ENCODE measurements around the gene FBN3.
"Not testable (repeated sequence)": the region's sequence is repeated elsewhere in the genome, so short reads cannot be mapped to it uniquely, and the experiment has no call there.

The FBN3 gene

DNA sequence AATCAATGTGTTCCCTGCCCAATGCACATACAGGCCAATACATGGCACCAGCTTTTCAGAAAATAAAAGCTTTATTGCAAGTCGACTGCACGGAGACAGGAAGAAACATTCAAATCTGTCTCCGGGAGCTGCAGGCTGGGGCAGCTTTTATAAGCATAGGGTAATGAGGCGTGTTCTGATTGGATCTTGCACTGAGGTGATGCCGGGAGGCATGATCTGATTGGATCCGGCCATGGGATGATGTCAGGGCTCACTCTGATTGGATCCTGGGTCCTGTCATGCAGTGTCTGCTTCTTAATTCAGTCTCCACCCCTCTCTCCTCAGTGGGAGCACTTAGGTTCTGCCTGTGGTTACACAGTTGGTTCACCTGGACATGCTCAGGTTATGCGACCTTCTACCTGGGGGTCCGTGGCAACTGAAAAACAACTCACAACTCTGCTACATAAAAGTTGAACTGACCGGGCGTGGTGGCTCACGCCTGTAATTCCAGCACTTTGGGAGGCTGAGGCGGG lies 11.8 kb upstream of the FBN3 start:
- TF ChIP-seq, protein P1, sequence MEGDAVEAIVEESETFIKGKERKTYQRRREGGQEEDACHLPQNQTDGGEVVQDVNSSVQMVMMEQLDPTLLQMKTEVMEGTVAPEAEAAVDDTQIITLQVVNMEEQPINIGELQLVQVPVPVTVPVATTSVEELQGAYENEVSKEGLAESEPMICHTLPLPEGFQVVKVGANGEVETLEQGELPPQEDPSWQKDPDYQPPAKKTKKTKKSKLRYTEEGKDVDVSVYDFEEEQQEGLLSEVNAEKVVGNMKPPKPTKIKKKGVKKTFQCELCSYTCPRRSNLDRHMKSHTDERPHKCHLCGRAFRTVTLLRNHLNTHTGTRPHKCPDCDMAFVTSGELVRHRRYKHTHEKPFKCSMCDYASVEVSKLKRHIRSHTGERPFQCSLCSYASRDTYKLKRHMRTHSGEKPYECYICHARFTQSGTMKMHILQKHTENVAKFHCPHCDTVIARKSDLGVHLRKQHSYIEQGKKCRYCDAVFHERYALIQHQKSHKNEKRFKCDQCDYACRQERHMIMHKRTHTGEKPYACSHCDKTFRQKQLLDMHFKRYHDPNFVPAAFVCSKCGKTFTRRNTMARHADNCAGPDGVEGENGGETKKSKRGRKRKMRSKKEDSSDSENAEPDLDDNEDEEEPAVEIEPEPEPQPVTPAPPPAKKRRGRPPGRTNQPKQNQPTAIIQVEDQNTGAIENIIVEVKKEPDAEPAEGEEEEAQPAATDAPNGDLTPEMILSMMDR (IDR thresholded peaks at IDR 0.05; ENCODE audit: insufficient read depth, low read length, poor library complexity, severe bottlenecking): no peak
- no peaks in the 10 kb centered on the region for H3K36me3 ChIP-seq (ENCODE audit: control insufficient read depth, insufficient read depth, low read length)
- no peak overlapping the region for H3K4me3 ChIP-seq (replicated peaks; ENCODE audit: low read depth, low read length)
- no peaks in the 10 kb centered on the region for H3K27me3 ChIP-seq (replicated peaks; ENCODE audit: control insufficient read depth, insufficient read depth, low read length)
- no peak for DNase-seq (ENCODE audit: extremely low read depth, insufficient read length)

DNA sequence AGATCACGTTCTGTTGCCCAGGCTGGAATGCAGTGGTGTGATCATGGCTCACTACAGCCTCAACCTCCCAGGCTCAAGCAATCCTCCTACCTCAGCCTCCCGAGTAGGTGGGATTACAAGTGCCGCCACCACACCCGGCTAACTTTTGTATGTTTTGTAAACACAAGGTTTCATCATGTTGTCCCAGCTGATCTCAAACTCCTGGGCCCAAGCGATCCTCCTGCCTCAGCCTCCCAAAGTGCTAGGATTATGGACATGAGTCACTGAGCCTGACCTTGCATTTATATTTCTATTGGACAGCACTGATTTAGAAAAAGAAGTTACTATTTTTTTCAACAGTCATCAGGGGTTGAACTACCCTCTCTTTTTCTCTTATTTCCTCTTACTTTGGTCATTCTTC lies 9.9 kb upstream of the FBN3 start:
- H3K4me3 ChIP-seq (replicated peaks; ENCODE audit: low read depth, low read length); H3K36me3 ChIP-seq (ENCODE audit: control insufficient read depth, insufficient read depth, low read length); H3K27me3 ChIP-seq (replicated peaks; ENCODE audit: control insufficient read depth, insufficient read depth, low read length); DNase-seq (ENCODE audit: extremely low read depth, insufficient read length): not testable (repeated sequence)

DNA sequence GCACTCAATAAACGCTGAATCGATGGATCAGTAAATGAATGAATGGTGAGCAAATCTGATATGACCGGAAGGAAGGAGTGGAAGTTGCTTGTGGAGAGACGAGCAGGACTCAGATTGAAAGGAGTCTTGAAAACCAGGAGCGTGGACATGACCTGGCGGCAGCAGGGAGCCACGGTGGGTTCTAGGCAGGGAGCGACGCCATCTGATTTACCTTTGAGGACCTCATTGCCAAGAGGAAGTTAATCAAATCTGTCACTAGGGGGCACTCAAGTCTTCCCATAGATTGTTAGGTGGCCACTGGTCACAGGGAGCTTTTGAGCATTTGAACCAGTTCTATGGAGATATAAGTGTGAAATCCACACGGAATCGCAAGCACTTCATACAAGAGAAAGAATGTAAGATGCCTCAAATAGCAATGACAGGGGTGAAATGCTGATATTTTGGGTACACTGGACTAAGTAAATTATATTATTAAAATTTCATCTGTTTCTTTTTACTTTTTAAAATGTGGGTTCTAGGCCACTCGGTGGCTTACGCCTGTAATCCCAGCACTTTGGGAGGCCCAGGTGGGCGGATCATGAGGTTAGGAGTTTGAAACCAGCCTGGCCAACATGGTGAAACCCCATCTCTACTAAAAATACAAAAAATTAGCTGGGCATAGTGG lies 9.2 kb upstream of the FBN3 start:
- H3K4me3 ChIP-seq (replicated peaks; ENCODE audit: low read depth, low read length): no peak overlapping the region
- TF ChIP-seq, protein P1 (IDR thresholded peaks at IDR 0.05; ENCODE audit: insufficient read depth, low read length, poor library complexity, severe bottlenecking): peak; percentile 59
- H3K36me3 ChIP-seq (ENCODE audit: control insufficient read depth, insufficient read depth, low read length): no peaks in the 10 kb centered on the region
- peak; percentile 61 for DNase-seq (ENCODE audit: extremely low read depth, insufficient read length)
- H3K27me3 ChIP-seq (replicated peaks; ENCODE audit: control insufficient read depth, insufficient read depth, low read length): no peaks in the 10 kb centered on the region

DNA sequence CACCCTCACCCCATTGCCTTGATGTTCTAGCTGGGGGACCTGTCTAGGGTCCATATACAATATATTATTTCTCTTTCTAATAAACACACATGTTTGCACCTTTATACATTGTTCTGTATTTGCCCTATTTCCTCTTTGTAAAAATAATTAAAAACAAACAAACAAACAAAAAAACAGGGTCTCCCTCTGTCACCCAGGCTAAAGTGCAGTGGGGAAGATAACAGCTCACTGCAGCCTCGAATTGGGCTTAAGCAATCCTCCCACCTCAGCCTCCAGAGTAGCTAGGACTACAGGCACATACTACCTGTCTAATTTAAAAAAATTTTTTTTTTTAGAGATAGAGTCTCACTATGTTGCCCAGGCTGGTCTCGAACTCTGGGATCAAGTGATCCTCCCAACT lies 5.9 kb upstream of the FBN3 start:
- TF ChIP-seq, protein P1 (IDR thresholded peaks at IDR 0.05; ENCODE audit: insufficient read depth, low read length, poor library complexity, severe bottlenecking): no peak
- Histone ChIP-seq H3K36me3 (ENCODE audit: control insufficient read depth, insufficient read depth, low read length) (no peaks in the 10 kb centered on the region), H3K4me3 (replicated peaks; ENCODE audit: low read depth, low read length) (no peak overlapping the region), H3K27me3 (replicated peaks; ENCODE audit: control insufficient read depth, insufficient read depth, low read length) (no peaks in the 10 kb centered on the region)
- no peak for DNase-seq (ENCODE audit: extremely low read depth, insufficient read length)

DNA sequence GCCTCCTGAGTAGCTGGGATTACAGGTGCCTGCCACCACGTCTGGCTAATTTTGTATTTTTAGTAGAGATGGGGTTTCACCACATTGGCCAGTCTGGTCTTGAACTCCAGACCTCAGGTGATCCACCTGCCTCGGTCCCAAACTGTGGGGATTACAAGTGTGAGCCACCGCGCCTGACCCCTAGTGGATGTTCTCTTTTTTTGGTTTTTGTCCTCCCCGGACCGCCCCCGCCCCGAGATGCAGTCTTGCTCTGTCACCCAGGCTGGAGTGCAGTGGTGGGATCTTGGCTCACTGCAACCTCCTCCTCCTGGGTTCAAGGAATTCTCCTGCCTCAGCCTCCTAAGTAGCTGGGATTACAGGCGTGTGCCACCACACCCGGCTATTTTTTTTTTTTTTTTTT lies 4.6 kb upstream of the FBN3 start:
- not testable (repeated sequence) for H3K36me3 ChIP-seq (ENCODE audit: control insufficient read depth, insufficient read depth, low read length); DNase-seq (ENCODE audit: extremely low read depth, insufficient read length); H3K4me3 ChIP-seq (replicated peaks; ENCODE audit: low read depth, low read length); H3K27me3 ChIP-seq (replicated peaks; ENCODE audit: control insufficient read depth, insufficient read depth, low read length)
- TF ChIP-seq, protein P1 (IDR thresholded peaks at IDR 0.05; ENCODE audit: insufficient read depth, low read length, poor library complexity, severe bottlenecking): peak; percentile 43

DNA sequence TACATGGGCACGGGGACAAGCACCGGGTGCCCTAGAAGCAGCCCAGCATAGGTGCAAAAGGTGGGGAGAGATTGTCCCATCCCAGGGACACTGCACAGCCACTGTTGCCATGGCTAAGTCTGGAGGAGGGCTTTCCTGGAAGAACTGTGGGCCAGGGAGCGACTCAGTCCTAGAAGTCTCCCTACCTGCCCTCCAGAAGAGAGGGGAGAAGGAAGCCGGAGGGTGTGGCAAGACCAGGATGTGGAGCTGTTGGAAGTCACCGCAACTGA lies 2.3 kb upstream of the FBN3 start:
- Histone ChIP-seq H3K4me3 (replicated peaks; ENCODE audit: low read depth, low read length) (no peak overlapping the region), H3K36me3 (ENCODE audit: control insufficient read depth, insufficient read depth, low read length) (no peaks in the 10 kb centered on the region), H3K27me3 (replicated peaks; ENCODE audit: control insufficient read depth, insufficient read depth, low read length) (peaks cover 2% of the 10 kb centered on the region; the same call in 1 of the 2 replicates)
- TF ChIP-seq, protein P1 (IDR thresholded peaks at IDR 0.05; ENCODE audit: insufficient read depth, low read length, poor library complexity, severe bottlenecking): no peak
- DNase-seq (ENCODE audit: extremely low read depth, insufficient read length): no peak

Data from GM06990 (cell line).